IgD-negative memory B cell (primary cell): ENCODE data around the gene DOK5. TPM values are rescaled to one million over a fixed set of nuclear protein-coding genes. Genes with fewer than 3 reads are reported as not detected.
A peak's percentile ranks its signal among the peaks of the same experiment; 100 is the strongest.
"Not testable (repeated sequence)": the region's sequence is repeated elsewhere in the genome, so short reads cannot be mapped to it uniquely, and the experiment has no call there.

Experiments used
- H3K27ac Mint-ChIP-seq, 3 donors: one replicate each; pipeline ENCODE4 v1.8.0; 2020 to 2022; ENCODE audit warnings: mild to moderate bottlenecking in 3 of 3, mixed read lengths in 3 of 3, moderate library complexity in 1 of 3
- H3K27me3 Mint-ChIP-seq: one replicate; pipeline ENCODE4 v1.8.0; 2021; ENCODE audit warnings: mixed read lengths
- H3K36me3 Mint-ChIP-seq: one replicate; pipeline ENCODE4 v1.8.0; 2020; ENCODE audit warnings: mild to moderate bottlenecking, mixed read lengths
- H3K4me1 Mint-ChIP-seq, 3 donors: one replicate each; pipeline ENCODE4 v1.8.0; 2020 to 2022; ENCODE audit warnings: mixed read lengths in 3 of 3, mild to moderate bottlenecking in 1 of 3
- H3K4me3 Mint-ChIP-seq, 4 donors: one replicate each; pipeline ENCODE4 v1.8.0; 2020 to 2022; ENCODE audit warnings: mild to moderate bottlenecking in 4 of 4, mixed read lengths in 4 of 4, moderate library complexity in 3 of 4
- H3K9me3 Mint-ChIP-seq, 3 donors: one replicate each; pipeline ENCODE4 v1.8.0; 2020 to 2021; ENCODE audit warnings: mixed read lengths in 3 of 3, mild to moderate bottlenecking in 1 of 3
- polyA plus RNA-seq: library from polyadenylated mRNA; unstranded; fragments of 300-500 nt; fragmentation: Illumina TruSeq; gene quantifications from one replicate; pipeline ENCODE4 v1.2.3, GENCODE V29; 2021

Gene DOK5
- not detected for polyA plus RNA-seq

- peaks cover 31% of the 10 kb centered on the region for H3K27me3 Mint-ChIP-seq
- peaks cover 0 to 9% (median 2%) of the 10 kb centered on the region in 3 donors for H3K9me3 Mint-ChIP-seq
- no peak within 1 kb of the TSS for H3K4me3 Mint-ChIP-seq
- no peak within 1 kb of the TSS for H3K27ac Mint-ChIP-seq
- H3K36me3 Mint-ChIP-seq, result peaks cover 2% of the 10 kb centered on the region
- peaks cover 0 to 2% (median 1%) of the 10 kb centered on the region in 3 donors for H3K4me1 Mint-ChIP-seq
Measured at GRCh38 chr20:54475334-54476168, at the start of gene DOK5. Gene DOK5 (plus strand): TSS chr20:54475593. CDS start chr20:54475947, 354 bp downstream.

- Mint-ChIP-seq H3K9me3 (peaks cover 10 to 11% (median 10%) of the 10 kb centered on the region in 3 donors), H3K36me3 (no peaks in the 10 kb centered on the region), H3K27me3 (no peaks in the 10 kb centered on the region), H3K4me1 (no peaks in the 10 kb centered on the region), H3K27ac (peak overlapping the region in 1 of 3 donors; percentile 31), H3K4me3 (no peak overlapping the region)
Measured at GRCh38 chr20:54429364-54429763, 46.0 kb upstream of the DOK5 start.

- Mint-ChIP-seq H3K4me3 (no peak overlapping the region), H3K36me3 (no peaks in the 10 kb centered on the region), H3K9me3 (peaks cover 0 to 5% (median 2%) of the 10 kb centered on the region in 3 donors), H3K4me1 (no peaks in the 10 kb centered on the region), H3K27ac (no peak overlapping the region), H3K27me3 (no peaks in the 10 kb centered on the region)
Measured at GRCh38 chr20:54431156-54431944, 44.0 kb upstream of the DOK5 start.

GRCh38 chr20:54432966-54433365 lies 42.4 kb upstream of the DOK5 start:
- Mint-ChIP-seq H3K4me3 (no peak overlapping the region), H3K27ac (no peak overlapping the region), H3K27me3 (no peaks in the 10 kb centered on the region), H3K9me3 (peaks cover 0 to 5% (median 2%) of the 10 kb centered on the region in 3 donors), H3K36me3 (no peaks in the 10 kb centered on the region), H3K4me1 (no peaks in the 10 kb centered on the region)

- H3K4me3 Mint-ChIP-seq, result no peak overlapping the region
- H3K36me3 Mint-ChIP-seq, result no peaks in the 10 kb centered on the region
Measured at GRCh38 chr20:54433636-54434035, 41.8 kb upstream of the DOK5 start.

GRCh38 chr20:54434196-54434595 lies 41.2 kb upstream of the DOK5 start:
- H3K27me3 Mint-ChIP-seq, result no peaks in the 10 kb centered on the region
- no peak overlapping the region for H3K27ac Mint-ChIP-seq

More at GRCh38 chr20:54433636-54434035, 41.8 kb upstream of the DOK5 start:
- Mint-ChIP-seq H3K4me1 (no peaks in the 10 kb centered on the region), H3K9me3 (peaks cover 0 to 5% (median 2%) of the 10 kb centered on the region in 3 donors), H3K27me3 (no peaks in the 10 kb centered on the region), H3K27ac (no peak overlapping the region)

GRCh38 chr20:54435015-54435414 lies 40.4 kb upstream of the DOK5 start:
- peaks cover 2% of the 10 kb centered on the region for H3K36me3 Mint-ChIP-seq
- H3K27me3 Mint-ChIP-seq, result no peaks in the 10 kb centered on the region
- no peak overlapping the region for H3K27ac Mint-ChIP-seq
- H3K4me3 Mint-ChIP-seq, result no peak overlapping the region
- H3K9me3 Mint-ChIP-seq, result peaks cover 0 to 5% (median 3%) of the 10 kb centered on the region in 3 donors
- H3K4me1 Mint-ChIP-seq, result peaks cover 0 to 1% (median 0%) of the 10 kb centered on the region in 3 donors

More at GRCh38 chr20:54434196-54434595, 41.2 kb upstream of the DOK5 start:
- H3K4me3 Mint-ChIP-seq, result no peak overlapping the region
- H3K4me1 Mint-ChIP-seq, result no peaks in the 10 kb centered on the region
- no peaks in the 10 kb centered on the region for H3K36me3 Mint-ChIP-seq
- peaks cover 0 to 3% (median 2%) of the 10 kb centered on the region in 3 donors for H3K9me3 Mint-ChIP-seq

- H3K36me3 Mint-ChIP-seq, H3K4me3 Mint-ChIP-seq, H3K4me1 Mint-ChIP-seq, H3K27me3 Mint-ChIP-seq, H3K9me3 Mint-ChIP-seq, H3K27ac Mint-ChIP-seq: not testable (repeated sequence)
Measured at GRCh38 chr20:54436410-54436809, 39.0 kb upstream of the DOK5 start.

GRCh38 chr20:54438166-54438565 lies 37.2 kb upstream of the DOK5 start:
- peaks cover 4 to 6% (median 4%) of the 10 kb centered on the region in 3 donors for H3K9me3 Mint-ChIP-seq
- peaks cover 2% of the 10 kb centered on the region for H3K36me3 Mint-ChIP-seq
- no peaks in the 10 kb centered on the region for H3K27me3 Mint-ChIP-seq
- H3K27ac Mint-ChIP-seq, result no peak overlapping the region
- H3K4me1 Mint-ChIP-seq, result peaks cover 0 to 1% (median 0%) of the 10 kb centered on the region in 3 donors
- H3K4me3 Mint-ChIP-seq, result no peak overlapping the region

GRCh38 chr20:54450207-54450606 lies 25.2 kb upstream of the DOK5 start:
- no peaks in the 10 kb centered on the region for H3K4me1 Mint-ChIP-seq
- H3K27me3 Mint-ChIP-seq, result no peaks in the 10 kb centered on the region
- no peak overlapping the region for H3K4me3 Mint-ChIP-seq
- no peak overlapping the region for H3K27ac Mint-ChIP-seq
- peaks cover 0 to 12% (median 9%) of the 10 kb centered on the region in 3 donors for H3K9me3 Mint-ChIP-seq
- peaks cover 6% of the 10 kb centered on the region for H3K36me3 Mint-ChIP-seq

- H3K4me1 Mint-ChIP-seq, result no peaks in the 10 kb centered on the region
- H3K4me3 Mint-ChIP-seq, result no peak overlapping the region
- no peak overlapping the region for H3K27ac Mint-ChIP-seq
- no peaks in the 10 kb centered on the region for H3K27me3 Mint-ChIP-seq
- peaks cover 0 to 9% (median 8%) of the 10 kb centered on the region in 3 donors for H3K9me3 Mint-ChIP-seq
- H3K36me3 Mint-ChIP-seq, result peaks cover 6% of the 10 kb centered on the region
Measured at GRCh38 chr20:54451171-54451570, 24.2 kb upstream of the DOK5 start.

GRCh38 chr20:54452277-54452676 lies 23.1 kb upstream of the DOK5 start:
- Mint-ChIP-seq H3K4me3 (no peak overlapping the region), H3K9me3 (peaks cover 0 to 11% (median 8%) of the 10 kb centered on the region in 3 donors), H3K36me3 (peaks cover 4% of the 10 kb centered on the region), H3K4me1 (no peaks in the 10 kb centered on the region), H3K27me3 (no peaks in the 10 kb centered on the region), H3K27ac (no peak overlapping the region)

- Mint-ChIP-seq H3K27me3 (no peaks in the 10 kb centered on the region), H3K36me3 (peaks cover 2% of the 10 kb centered on the region), H3K27ac (no peak overlapping the region), H3K4me3 (no peak overlapping the region), H3K4me1 (no peaks in the 10 kb centered on the region), H3K9me3 (peaks cover 0 to 11% (median 8%) of the 10 kb centered on the region in 3 donors)
Measured at GRCh38 chr20:54454982-54455381, 20.4 kb upstream of the DOK5 start.

GRCh38 chr20:54456423-54456822 lies 19.0 kb upstream of the DOK5 start:
- no peak overlapping the region for H3K4me3 Mint-ChIP-seq
- no peaks in the 10 kb centered on the region for H3K27me3 Mint-ChIP-seq
- H3K9me3 Mint-ChIP-seq, result peaks cover 0 to 9% (median 8%) of the 10 kb centered on the region in 3 donors
- no peaks in the 10 kb centered on the region for H3K4me1 Mint-ChIP-seq
- no peak overlapping the region for H3K27ac Mint-ChIP-seq
- H3K36me3 Mint-ChIP-seq, result peaks cover 2% of the 10 kb centered on the region

GRCh38 chr20:54456961-54457360 lies 18.4 kb upstream of the DOK5 start:
- Mint-ChIP-seq H3K4me1 (no peaks in the 10 kb centered on the region), H3K4me3 (no peak overlapping the region), H3K27me3 (no peaks in the 10 kb centered on the region), H3K36me3 (peaks cover 2% of the 10 kb centered on the region), H3K9me3 (peaks cover 0 to 9% (median 8%) of the 10 kb centered on the region in 3 donors), H3K27ac (no peak overlapping the region)
